Panc1 (cell line): ENCODE results near the gene EPHB2.

Experiments used
- CTCF ChIP-seq: fragments of 450-650 bp; IDR thresholded peaks from 2 replicates; pipeline ENCODE4 v1.5.1; 2017; ENCODE audit warnings: mild to moderate bottlenecking
- POLR2AphosphoS5 ChIP-seq: IDR thresholded peaks from 2 replicates; pipeline ENCODE4 v1.6.1; 2012; ENCODE audit warnings: mild to moderate bottlenecking, low read depth, low read length, moderate library complexity
- REST ChIP-seq, 2 experiments: IDR thresholded peaks; 2 replicates each; pipeline ENCODE4 v1.6.1; 2011 to 2012; ENCODE audit warnings: low read depth in 2 of 2, control low read depth in 1 of 2, low read length in 1 of 2, mild to moderate bottlenecking in 1 of 2, moderate library complexity in 1 of 2; ENCODE audit not compliant: insufficient read depth in 1 of 2

- TF ChIP-seq CTCF (no peak), POLR2AphosphoS5 (no peak), REST (IDR thresholded peaks at IDR 0.05; ENCODE audit: insufficient read depth in 1 of 2, low read depth in 2 of 2, low read length in 1 of 2) (no peak)
Measured at GRCh38 chr1:22883406-22883805, 172.8 kb downstream of the EPHB2 start.
